Putamen (tissue), 1 donor: ENCODE results near the gene YY1.
"Not testable (repeated sequence)": the region's sequence is repeated elsewhere in the genome, so short reads cannot be mapped to it uniquely, and the experiment has no call there.

Experiments used
- DNase-seq: peaks from one replicate; pipeline ENCODE4 v3.0.0-alpha.2; 2016; ENCODE audit warnings: low spot score

YY1 gene

GRCh38 chr14:100296106-100296651 lies 57.2 kb downstream of the YY1 start:
- DNase-seq = no peak

DNA sequence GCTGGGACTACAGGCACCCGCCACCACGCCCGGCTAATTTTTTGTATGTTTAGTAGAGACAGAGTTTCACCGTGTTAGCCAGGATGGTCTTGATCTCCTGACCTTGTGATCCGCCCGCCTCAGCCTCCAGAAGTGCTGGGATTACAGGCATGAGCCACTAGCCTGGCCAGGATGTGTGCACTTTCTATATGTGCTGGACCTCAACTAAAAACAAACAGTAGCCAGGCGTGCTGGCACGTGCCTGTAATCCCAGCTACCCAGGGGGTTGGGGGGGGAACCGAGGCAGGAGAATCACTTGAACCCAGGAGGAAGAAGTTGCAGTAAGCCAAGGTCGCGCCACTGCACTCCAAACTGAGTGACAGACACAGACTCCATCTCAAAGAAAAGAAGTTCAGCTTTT lies 57.8 kb downstream of the YY1 start:
- DNase-seq = not testable (repeated sequence)

GRCh38 chr14:100297320-100298300 lies 58.7 kb downstream of the YY1 start:
- peak; percentile 74 for DNase-seq

- no peak for DNase-seq
Observed at GRCh38 chr14:100298551-100299237, 59.8 kb downstream of the YY1 start.

DNA sequence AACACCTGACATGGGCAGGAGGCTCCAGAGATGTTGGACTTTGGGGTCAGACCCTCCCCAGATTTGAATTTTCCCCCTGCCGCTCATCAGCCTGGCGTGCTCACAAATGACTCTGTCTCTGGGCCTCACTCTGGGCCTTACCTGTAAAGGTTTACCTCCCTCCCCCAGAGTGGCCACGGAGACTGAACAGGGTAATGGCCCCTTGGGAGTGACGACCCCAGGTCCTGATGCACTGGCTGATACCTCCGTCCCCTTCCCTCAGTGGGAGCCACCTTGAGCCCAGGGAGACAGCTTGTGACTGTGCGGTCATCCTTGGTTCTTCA lies 60.3 kb downstream of the YY1 start:
- no peak for DNase-seq

- DNase-seq = no peak
Observed at GRCh38 chr14:100302616-100303015, 63.7 kb downstream of the YY1 start.

GRCh38 chr14:100303179-100303578 lies 64.2 kb downstream of the YY1 start:
- DNase-seq = no peak

GRCh38 chr14:100303925-100304324 lies 65.0 kb downstream of the YY1 start:
- DNase-seq = no peak

- DNase-seq = no peak
Observed at GRCh38 chr14:100304825-100305323, 65.9 kb downstream of the YY1 start.

DNA sequence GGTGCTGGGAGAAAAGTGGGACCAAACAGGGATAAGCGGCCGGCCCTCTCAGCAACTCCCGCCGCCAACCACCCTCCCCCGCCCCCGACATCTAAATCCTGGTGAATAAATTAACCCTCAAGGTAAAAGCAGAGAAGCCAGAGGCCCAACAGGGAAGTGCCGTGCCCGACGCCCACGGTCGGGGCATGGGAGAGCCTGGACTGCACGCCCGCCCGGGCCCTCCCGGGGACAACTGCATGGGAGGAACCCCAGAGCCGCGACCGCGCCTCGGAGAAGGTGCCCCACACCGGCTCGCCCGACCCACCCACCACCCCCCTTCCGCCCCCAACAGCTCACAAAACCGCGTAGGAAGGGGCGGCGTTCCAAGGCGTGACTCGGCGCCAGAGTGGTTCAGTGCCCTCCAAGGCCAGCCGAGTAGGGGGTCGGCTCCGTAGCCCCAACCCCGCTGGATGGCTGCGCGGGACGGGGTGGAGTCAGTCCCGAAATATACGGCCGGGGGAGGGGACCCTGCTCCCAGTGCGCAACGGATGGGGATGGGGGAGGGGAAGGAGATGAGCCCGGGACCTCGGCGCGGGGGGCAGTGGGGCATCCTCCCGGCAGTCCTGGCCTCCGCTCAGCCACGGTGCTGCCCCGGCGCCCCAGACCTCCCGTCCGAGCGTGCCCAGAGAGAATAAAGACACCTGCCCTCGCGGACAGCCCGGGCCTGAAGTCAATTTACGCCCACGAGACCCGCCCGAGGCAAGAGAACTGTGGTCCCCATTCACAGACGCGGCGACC lies 66.6 kb downstream of the YY1 start:
- no peak for DNase-seq

DNA sequence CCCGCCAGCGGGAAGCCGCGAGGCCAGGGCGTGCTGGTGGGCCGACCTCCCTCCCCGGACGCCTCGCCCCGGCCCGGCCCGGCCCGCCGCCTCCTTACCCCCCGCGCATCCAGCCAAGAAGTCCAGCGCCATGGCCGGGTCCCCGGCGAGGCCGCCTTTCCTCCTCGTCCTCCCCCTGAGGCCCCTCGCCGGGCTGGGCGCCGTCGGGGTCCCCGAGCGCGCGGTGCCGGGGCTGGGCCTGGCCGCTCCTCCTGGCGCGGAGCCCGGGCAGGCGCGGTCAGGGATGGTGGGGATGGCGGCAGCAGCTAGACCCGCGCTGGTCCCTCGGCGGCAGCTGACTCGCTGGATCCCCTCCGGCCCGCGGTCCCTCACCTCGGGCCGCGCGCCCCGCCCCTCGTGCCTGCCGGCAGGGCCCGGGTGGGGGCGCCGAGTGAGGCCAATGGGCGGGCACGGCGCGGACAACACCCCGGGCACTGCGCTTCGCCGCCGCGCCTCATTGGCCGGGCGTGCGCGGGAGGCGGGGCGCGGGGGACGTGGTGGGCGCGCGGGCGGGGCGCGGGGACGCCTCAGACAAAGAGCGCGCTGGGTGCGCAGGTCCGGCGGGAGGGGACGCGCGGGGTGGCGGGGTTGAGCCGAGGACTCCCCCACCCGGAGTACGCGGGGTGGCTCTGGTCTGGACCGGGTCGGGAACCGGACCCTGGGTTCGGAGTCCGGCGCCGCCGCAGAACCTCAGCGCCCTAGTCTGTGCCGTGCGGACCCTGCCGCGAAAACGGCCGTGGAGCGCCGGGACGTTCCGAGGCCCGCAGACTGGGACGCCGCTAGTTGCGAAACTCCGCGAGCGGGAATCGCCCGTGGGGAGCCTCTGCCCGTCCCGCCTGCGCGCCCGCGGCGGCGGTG lies 67.4 kb downstream of the YY1 start, which contains the start of gene SLC25A29:
Gene SLC25A29 (minus strand): TSS at position 344 of the 897 bp plus-strand sequence. CDS start 212 bp downstream, at position 132.
- DNase-seq = peak; percentile 94

DNA sequence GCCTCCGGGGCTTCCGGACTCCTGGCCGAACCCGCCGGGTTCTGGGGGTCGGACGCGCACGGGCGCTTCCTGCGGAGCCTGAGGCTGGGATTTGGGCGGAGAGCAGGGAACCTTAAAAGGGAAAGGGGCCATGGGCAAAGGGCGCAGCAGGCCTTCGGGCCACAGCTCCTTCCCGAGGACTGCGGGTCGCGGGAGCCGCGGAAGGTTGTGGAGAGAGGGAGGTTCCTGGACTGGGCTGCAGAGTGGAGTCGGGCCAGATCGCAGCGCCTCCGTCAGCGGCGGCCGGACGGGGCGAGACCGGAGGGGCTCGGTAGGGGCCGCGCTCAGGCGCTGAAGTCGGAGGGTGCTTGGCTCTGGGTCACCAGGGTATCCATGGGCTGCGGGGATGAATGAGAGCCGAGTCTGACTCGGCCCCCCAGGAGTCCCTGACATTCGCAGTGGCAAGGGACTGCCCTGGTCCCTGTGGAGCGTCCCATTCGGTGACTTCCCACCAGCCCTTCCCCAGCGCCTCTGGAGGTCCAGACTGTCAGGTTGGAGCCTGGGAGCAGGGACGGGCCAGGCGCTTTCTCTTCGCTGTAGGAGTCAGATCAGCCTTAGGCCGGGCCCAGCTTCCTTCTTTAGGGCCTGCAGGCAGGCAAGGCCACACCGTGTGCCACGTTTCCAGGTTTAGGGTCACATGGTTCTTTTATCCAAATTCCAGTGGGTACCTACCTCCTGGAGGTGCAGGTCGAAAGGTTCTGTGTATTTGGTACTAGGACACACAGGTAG lies 68.2 kb downstream of the YY1 start:
- DNase-seq = no peak

DNA sequence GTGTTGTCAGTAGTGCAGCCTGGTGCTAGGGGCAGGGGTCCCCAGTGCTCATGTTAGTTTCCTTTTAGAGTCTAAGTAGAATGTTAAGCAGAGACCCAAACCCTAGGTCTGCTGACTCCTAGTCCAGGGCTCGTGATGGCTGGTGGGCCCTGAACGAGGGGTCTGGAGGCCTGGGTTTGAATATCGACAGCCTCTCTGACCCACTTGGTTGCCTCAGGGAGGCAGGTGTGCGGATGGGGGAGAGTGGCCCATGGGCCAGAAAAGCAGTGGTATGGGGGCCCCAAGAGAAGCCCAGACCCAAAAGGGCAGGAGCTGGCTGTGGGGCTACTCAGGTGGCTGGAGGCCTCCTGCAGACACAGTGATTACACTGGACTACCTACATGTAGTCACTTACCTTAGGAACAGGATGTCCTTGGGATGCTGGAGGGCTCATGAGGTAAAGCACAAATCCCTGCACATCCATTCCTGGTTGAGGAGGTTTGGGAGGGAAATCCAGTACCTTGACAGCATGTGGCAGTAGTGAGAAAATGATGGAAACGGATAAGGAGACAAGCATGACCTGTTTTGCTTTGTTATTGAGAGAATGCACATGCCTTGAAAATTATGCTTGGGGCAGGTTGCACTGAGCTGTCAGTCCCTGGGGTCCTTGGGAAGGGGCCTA lies 69.0 kb downstream of the YY1 start:
- DNase-seq = no peak

- not testable (repeated sequence) for DNase-seq
Observed at GRCh38 chr14:100308427-100308792, 69.5 kb downstream of the YY1 start.

DNA sequence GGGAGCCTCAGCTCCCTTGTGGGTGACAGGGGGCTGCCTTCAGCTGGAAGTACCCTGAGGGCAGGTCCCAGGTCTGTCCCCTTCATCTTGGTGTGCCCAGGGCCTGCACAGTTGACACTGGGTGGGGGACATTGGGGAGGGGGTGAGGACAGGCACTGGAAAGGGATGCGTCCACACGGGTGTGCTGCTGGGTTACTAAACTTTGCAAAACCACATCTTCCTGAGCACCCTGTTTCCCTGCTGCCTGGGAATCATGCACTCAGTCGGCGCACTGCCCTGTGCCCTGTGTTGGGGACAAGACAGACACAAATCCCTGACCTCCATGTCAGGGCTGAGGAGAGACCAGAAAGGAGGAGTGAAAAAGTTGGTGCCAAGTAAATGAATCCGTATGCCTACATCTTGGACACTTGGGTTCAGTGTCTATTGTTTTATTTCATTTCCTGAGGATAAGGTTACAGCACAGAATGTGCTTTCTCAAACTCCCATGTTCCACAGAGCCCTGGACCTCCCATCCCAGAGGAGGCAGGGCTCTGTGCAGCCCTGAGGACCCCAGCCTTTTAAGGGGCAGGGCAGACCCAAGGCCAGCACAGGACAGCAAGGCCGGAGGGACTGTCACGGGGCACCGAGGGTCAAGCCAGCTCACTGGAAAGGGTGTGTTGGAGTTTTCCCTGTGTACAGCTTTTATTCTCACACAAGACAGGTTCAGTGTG lies 70.2 kb downstream of the YY1 start:
- no peak for DNase-seq

- DNase-seq = not testable (repeated sequence)
Observed at GRCh38 chr14:100312110-100312876, 73.3 kb downstream of the YY1 start.

GRCh38 chr14:100312877-100313400 lies 74.0 kb downstream of the YY1 start:
- no peak for DNase-seq
